HL-60/S4 (cell line): Measurements from ENCODE around the gene SERPINA5.

Experiments used
- in situ Hi-C: fragments of 300-500 bp; cut with MboI; formaldehyde crosslinking; loops from 2 replicates; pipeline ENCODE4 v1.14.3; 2022; ENCODE audit warnings: low sequenced_read_pairs

The SERPINA5 gene

DNA sequence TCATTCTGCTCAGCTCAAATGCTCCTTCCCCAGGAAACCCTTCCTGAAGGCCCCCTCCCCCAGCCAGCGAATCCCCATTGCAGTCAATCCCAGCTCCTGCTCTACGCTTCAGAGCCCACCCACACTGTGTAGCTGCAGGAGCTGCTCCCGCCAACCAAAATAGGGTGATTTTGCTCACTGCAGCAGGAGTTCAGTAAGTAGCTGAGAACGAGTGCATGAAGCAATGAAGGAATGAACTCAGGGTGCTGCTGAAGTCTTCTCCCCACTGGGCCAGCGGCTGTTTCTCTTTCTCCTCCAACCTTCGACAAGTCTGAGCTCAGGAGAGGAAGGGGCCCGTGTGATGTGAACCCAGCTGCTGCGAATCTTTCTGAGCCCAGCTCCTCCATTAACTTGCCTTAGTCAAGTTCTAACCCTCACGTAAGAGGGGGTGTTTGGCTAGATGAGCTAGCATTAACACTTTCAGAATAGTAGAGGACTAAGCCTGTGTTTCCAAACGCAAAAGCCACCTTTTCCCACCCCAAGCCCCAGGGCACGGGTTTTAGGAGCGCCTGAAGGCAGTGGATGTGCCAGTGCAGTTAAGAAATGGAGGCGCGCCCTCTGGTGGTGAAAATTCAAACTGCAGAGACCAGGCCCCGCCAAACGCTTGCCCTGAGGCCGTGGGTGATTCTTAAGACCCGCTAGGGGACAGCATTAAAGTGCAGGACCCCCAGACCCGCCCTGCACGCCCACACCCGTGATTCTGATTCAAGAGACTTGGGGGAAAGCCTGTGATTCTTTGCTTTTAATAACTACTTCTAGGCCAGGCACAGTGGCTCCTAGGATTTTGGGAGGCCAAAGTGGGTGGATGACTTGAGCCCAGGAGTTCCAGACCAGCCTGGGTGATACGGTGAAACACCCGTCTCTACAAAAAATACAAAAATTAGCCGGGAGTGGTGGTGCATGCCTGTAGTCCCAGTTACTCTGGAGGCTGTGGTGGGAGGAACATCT is 31.9 kb upstream of the SERPINA5 start:
- in situ Hi-C loops, result no loop called here

DNA sequence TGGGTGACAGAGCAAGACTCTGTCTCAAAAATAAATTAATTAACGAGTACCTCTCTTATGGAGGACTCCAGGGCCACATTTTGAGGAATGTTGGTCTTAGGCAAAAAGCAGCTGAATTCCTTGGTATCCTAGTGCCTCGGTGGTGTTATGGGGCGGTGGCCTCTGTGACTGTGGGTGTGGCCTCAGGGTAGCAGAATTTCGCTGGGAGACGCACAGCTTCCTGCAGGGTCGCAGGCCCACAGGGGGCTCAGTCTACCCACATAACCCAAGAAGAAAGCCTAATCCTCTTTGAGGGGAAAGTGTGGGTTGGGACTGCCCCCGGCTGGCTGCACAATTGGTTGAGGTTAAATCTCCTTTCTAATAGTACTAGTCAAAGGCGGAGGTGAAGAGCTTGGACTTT is 31.2 kb upstream of the SERPINA5 start:
- in situ Hi-C loops, result no loop called here

DNA sequence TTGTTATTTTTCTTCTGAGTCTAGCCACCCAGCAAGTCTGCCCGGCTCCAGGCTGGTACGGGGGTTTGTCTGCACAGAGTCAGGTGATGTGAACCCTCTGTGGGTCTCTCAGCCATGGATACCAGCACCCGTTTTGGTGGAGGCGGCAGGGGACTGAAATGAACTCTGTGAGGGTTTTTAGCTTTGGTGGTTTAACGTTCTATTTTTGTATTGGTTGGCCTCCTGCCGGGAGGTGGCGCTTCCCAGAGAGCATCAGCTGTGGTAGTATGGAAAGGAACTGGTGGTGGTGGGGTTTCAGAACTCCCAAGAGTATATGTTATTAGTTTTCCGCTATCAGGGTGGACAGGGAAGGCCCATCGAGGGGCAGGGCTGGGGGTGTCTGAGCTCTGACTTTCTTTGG is 25.2 kb upstream of the SERPINA5 start:
- in situ Hi-C loops, result no loop called here

DNA sequence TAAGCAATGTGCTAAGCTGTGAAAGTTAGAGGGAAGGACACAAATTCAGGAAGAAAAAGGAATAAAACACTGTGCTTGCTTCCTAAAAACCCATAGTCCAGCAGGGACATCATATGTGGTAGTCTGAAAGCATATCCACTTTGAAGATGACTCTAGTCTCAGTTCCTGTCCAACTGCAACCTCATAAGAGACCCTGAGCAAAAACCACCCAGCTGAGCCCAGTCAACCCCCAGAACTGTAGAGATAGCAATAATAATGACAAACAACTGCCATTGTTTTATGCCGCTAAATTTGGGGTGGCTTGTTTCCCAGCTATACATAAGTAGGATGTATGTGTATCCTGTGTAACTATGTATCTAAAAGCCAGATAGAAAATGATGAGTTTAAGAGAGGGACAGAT is 23.9 kb upstream of the SERPINA5 start:
- in situ Hi-C loops, result no loop called here

DNA sequence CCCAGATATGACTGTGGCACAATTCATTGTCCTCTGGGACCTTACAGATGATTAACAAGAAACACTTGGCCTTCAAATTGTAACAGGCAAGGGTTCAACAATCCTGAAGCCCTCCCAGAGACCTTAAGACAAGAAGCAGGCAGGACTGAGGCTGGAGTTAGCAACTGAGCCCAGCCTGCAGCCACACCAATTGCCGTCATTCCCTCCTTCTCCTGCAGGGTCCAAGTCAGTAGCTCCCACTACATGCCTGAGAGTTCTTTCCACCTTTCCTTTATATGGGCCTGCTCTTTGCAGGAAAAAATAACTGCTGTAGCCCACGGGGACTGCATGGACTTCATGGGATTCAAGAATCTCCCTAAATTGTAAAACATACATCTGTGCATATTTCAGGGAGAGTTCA is 22.4 kb upstream of the SERPINA5 start:
- in situ Hi-C loops, result no loop called here

DNA sequence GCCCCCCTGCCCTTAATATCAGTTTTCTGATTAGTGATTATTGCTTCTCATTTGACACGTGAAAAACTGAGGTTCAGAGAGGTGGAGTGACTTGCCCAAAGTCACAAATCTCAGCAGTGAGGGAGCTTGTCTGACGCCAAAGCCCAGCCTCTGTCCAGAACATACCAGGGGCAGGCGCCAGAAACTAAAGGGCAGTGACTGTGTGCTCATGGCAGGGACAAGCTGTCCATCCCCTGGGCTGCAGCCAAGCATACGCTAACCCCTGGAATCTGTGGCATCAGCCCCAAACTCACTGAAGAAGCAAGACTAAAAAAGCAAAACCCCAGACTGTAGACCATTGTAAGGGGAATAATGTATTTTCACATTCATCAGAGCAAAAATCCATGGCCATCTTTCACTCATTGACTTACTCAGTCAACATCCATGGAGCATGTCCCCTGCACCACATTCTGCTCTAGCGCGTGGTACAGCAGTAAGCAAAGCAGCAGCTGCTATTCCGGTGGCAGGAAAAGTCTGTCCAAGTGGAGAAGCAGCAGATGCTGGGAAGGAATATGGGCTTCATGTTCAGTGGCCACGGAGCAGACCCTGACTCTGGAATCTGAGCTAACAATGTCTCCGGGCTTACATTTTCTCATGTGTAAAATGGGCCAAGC is 21.5 kb upstream of the SERPINA5 start:
- in situ Hi-C loops, result no loop called here

DNA sequence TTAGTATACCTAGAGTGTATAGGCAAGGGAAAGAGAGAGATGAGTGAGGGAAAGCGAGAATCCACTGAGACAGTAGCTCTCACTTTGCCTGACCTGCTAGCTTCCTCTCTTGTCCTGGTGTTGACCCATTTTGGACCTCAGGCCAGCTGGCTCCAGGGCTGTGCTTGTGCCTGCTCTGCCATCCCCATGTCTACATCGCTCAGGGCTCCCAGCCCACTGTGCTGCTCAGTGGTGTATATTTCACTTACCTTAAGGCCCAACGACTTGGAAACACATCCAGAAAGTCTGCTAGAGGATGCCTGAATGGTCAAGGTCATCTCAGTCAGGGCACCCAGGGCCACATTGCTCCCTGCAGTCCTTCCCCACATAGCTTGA is 20.9 kb upstream of the SERPINA5 start:
- in situ Hi-C loops, result no loop called here

DNA sequence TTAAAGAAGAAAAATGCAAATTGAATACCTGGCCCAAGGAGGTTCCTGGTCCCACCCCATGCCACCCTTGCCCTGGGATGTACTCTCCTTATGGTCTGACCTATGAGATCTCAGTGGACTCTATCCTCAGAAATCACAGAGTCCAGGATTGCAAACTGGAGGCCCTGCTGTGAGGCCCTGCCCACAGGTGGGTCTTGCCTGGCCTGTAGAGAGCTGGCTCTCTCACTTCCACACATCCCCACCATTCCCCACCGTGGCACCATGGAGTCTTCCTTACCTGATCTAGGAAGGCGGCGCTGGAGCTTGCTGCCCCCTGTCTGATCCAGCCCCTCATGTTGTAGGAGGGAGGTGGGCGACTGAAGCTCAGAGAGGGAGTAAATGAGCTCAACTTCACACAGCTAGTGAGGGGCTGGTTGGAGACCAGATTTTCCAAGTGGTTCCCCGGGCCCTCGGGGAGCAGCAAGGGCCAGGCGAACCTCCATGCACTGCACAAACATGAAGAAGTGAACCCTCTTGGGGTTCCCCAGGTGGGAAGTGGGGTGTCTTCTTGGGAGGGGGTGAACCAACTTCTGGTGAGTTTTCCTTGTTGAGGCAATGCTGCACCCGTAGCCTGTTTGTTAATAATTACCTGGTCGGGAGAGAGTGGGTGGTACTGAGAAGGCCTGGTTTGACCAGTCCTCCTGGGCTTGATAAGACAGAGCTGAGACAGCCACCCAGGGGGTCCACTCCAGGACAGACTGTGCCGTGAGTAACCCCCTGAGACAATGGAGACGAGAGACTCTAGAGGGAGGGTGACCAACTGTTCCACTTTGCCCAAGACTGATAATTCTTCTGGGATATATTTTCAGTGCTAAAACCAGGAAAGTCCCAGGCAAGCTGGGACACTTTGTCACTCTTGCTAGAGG is 20.2 kb upstream of the SERPINA5 start, which contains the start of gene SERPINA4:
Gene SERPINA4 (plus strand): TSS at position 692 of the 905 bp plus-strand sequence. CDS start 2,041 bp downstream, outside the sequence.
- in situ Hi-C loops, result no loop called here

DNA sequence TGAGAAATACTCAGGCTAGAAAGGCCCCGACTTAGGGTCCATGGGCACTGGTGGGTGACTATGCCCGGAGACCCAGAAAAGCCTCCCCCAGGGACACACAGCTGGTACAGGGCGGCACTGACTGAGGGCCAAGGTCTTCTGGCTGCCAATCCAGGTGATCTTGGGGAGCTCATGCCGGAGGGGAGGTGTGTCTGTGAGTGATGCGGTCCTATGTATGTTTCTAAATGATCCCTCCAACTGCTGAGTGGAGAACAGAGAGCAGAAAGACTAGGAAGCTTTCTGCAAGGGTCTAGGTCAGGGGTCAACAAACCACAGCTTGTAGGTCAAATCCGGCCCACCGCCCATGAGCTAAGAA is 19.6 kb upstream of the SERPINA5 start:
- in situ Hi-C loops, result no loop called here

DNA sequence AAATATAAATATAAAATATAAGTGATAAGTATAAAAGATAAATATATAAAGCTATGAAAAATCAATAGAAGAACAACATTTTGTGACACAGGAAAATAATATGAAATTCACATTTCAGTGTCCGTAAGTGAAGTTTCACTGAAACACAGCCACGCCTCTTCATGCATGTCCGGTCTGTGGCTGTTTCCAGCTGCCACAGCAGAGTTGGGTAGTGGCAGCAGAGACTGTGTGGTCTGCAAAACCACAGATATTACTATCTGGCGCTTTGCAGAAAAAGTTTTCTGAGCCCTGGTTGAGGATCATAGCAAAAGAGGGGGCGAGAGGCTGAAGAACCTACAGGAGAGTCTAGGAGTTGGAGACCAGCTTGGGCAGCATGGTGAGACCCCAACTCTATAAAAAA is 19.2 kb upstream of the SERPINA5 start:
- in situ Hi-C loops, result no loop called here

DNA sequence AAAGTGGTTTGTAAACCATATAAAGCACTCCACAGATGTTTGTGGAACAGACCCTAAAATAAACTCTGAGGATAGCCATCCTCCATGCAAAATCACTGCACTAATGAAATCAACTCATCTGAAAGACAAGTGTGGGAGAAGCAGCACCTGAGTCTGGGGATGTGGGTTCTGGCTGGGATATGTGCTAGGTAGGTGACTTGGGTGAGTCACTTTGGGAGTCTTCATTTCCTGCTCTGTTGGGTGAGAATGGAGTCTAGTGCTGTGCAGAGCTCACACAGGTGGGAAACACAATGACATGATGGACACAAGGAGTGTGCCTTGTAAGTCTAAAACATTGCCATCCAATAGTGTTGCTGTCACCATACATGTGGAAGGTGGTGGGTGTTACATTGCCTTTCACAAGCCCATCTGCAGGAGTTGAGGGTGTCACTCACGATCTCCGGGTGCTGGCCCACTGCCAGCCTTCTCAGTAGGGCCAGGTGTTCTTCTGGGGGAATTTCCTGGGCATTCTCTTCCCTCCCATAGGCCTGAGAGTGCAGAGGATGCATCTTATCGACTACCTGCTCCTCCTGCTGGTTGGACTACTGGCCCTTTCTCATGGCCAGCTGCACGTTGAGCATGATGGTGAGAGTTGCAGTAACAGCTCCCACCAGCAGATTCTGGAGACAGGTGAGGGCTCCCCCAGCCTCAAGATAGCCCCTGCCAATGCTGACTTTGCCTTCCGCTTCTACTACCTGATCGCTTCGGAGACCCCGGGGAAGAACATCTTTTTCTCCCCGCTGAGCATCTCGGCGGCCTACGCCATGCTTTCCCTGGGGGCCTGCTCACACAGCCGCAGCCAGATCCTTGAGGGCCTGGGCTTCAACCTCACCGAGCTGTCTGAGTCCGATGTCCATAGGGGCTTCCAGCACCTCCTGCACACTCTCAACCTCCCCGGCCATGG is 18.0 kb upstream of the SERPINA5 start:
- in situ Hi-C loops, result no loop called here

DNA sequence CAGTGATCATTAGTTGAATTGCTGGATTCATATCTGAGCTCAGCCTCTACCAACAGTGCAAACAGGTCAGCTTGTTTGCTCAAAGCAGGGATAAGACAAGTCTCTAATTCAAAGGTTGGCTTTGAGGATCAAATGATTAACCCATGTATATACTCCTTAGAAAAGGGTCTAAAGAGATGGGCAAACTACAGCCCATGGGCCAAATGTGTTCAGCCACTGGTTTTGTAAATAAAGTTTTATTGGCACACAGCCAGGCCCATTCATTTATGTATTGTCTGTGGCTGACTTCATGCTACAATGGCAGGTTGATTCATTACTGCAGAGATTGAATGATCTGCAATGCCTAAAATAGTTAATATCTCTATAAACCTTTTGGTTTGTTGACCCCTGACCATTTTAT is 16.8 kb upstream of the SERPINA5 start:
- in situ Hi-C loops, result no loop called here

DNA sequence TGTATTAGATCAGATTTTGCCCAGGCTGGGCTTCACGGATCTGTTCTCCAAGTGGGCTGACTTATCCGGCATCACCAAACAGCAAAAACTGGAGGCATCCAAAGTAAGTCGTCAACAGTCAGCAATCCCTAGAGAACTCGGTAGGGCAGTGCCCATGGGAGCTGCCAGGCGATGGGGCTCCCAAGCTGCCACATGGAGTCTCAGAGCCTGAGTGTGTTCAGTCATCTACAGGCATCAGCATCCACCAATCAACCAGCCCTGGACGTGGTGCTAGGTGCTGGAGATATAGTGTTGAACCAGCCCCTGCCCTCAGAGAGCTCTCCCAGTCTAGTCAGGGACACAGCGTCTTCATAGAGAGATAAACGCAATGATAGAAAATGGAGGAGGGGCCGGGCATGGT is 13.0 kb upstream of the SERPINA5 start:
- in situ Hi-C loops, result no loop called here

DNA sequence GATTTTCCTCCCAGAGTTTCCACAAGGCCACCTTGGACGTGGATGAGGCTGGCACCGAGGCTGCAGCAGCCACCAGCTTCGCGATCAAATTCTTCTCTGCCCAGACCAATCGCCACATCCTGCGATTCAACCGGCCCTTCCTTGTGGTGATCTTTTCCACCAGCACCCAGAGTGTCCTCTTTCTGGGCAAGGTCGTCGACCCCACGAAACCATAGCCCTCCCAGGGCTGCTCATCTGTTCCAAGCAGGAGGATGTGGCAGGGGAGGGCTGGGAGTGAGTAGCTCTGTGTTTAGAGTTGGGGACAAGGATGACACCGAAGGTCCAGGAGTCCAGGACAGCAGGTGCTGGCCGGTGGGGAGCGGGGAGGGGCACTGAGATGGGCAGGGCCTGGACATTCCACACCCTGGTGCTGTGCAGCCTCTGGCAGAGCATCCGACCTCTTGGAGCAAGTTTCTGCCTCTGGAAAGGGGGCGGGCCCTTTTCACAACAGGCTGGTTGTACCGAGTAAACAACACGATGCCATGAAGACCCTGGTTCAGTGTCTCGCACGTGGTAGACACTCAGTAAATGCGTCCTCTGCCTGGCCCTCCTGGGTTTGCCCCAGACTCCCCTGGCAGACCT is 11.7 kb upstream of the SERPINA5 start:
- in situ Hi-C loops, result no loop called here

DNA sequence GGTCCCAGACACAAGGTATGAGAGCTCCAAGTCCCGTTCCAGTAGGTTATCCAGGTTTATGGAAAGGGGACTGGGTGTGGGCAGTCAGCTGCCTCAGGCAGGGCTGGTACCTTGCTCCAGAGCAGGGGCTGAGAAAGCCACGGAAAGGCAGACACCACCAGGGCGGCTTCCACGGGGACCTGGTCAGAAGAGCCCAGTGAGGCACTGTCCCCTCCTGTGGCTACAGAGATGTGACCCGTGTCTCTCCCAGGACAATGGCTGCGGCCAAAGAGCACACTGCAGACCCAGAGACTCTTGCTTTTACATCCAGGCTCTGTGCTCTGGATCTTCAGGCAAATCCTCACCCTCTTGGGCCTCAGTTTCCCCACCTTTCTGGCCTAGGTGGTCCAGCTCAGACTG is 11.2 kb upstream of the SERPINA5 start:
- in situ Hi-C loops, result no loop called here

DNA sequence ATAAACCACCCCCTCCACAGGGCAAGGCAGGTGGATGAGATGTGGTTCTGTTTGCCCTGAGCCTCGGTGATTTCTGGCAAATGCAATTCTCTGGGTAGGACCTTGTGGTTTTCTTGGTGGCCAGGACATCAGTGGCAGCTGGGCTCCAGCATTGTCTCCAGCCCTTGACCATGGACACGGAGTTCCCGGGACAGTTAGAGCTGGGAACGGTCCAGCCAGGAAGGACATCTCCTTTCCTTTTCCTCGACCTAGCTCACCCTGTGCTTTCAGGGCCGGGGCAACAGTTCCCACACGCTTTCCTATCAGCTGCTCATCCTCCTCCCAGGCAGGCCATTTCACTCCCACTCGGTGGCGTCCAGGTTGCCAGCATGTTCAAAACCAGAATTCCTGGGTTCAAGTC is 10.8 kb upstream of the SERPINA5 start:
- in situ Hi-C loops, result no loop called here

DNA sequence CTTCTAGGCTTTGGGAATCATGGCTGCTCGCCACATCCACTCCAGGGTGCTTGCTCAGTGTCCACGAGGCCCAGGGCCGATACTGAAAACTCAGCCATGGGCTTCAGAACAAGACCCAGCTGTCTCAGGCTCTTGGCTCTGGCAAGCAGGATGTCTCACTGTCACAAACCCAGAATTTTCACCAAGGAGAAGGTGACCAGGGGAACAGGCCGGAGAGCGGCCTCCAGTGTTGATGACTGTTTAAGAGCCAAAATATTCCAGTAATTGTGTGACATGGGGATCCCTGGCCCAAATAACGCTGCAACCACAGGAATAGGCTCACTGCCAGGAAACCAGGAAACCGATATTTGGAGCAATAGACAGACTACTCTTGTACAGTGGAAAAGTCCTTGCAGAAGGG is 9.8 kb upstream of the SERPINA5 start:
- in situ Hi-C loops, result no loop called here

DNA sequence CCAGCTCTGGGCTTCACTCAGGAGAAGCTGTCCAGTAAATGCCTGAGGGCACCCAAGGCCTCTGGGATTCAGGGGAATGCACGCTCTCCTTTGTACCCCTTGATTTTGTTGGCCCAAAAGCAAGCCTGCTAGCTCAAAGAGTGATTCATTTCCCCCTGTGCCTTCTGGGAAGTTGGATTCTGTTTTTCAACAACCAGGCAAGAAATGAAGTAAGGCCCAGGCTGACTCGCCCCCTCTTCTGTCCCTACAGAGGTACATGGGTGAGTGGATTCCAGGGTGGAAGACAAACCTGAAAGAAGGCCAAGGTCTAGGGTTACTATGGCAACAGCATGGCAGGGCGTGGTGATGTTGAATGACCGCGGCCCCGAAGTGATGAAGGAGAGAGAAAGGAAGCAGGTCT is 9.3 kb upstream of the SERPINA5 start:
- in situ Hi-C loops, result no loop called here

DNA sequence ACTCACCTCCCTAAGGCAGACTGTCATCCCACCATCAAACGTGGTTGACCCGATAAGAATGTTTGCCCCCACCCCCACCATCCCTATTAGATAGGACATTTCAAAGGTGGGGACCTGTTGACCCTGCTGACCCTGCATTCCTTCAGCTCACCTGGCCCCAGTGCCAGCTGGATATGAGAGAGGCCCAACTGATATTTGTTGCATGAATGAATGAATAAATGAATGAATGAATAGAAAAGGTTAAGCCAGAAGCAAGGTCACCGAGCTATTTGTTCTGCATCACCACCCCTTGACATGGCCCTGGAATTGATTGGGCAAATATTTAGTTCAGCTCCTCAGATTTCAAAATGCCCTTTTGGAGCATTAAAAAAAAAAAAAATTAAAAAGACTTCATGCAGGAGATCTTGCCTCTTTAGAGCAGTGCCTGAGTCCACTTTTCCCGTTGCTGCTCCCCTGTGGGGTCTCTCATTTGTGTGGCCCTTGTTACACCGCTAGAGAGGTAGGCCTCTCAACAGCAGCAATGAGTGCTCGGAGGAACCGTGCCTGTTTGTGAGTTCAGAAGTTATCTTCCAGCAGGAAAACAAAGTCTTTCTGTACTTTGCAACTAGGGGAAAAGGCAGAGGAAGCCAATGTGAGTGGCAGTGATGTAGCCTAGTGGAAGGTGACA is 8.5 kb upstream of the SERPINA5 start:
- in situ Hi-C loops, result no loop called here
